IPS DF 4.7 (cell line): ENCODE measurements around the gene TIMM17A.

ENCODE experiments used
- DNase-seq: peaks from one replicate; pipeline ENCODE4 v3.0.0-alpha.2; 2013; ENCODE audit warnings: low spot score; ENCODE audit errors: extremely low read depth

The TIMM17A gene

GRCh38 chr1:201955009-201955728 is at the start of gene TIMM17A:
TIMM17A (plus strand) TSS chr1:201955503; CDS start chr1:201955527, 24 bp downstream.
- peak; percentile 87 for DNase-seq

- no peak for DNase-seq
These were observed 49.0 kb upstream of the TIMM17A start for GRCh38 chr1:201906336-201906735.

- no peak for DNase-seq
These were observed 47.7 kb upstream of the TIMM17A start for GRCh38 chr1:201907621-201908020.

GRCh38 chr1:201911826-201912571 is 43.3 kb upstream of the TIMM17A start:
- no peak for DNase-seq

- DNase-seq: no peak
These were observed 42.5 kb upstream of the TIMM17A start for GRCh38 chr1:201912832-201913231.

- DNase-seq: no peak
These were observed 40.7 kb upstream of the TIMM17A start for GRCh38 chr1:201914456-201915235.

- no peak for DNase-seq
These were observed 38.6 kb upstream of the TIMM17A start for GRCh38 chr1:201916649-201917249.

- no peak for DNase-seq
These were observed 37.8 kb upstream of the TIMM17A start for GRCh38 chr1:201917362-201918033.

- DNase-seq: no peak
These were observed 37.0 kb upstream of the TIMM17A start for GRCh38 chr1:201918343-201918742.

- DNase-seq: no peak
These were observed 33.2 kb upstream of the TIMM17A start for GRCh38 chr1:201921952-201922558.

GRCh38 chr1:201925301-201925567 is 30.1 kb upstream of the TIMM17A start:
- DNase-seq: no peak

GRCh38 chr1:201925981-201926645 is 29.2 kb upstream of the TIMM17A start:
- no peak for DNase-seq

- DNase-seq: no peak
These were observed 27.0 kb upstream of the TIMM17A start for GRCh38 chr1:201928266-201928665.

GRCh38 chr1:201930137-201930536 is 25.2 kb upstream of the TIMM17A start:
- no peak for DNase-seq

- DNase-seq: no peak
These were observed 24.5 kb upstream of the TIMM17A start for GRCh38 chr1:201930803-201931202.

GRCh38 chr1:201933840-201934430 is 21.4 kb upstream of the TIMM17A start:
- no peak for DNase-seq

GRCh38 chr1:201937624-201938213 is 17.6 kb upstream of the TIMM17A start:
- DNase-seq: no peak

GRCh38 chr1:201938440-201939035 is 16.8 kb upstream of the TIMM17A start:
- no peak for DNase-seq

- DNase-seq: no peak
These were observed 16.2 kb upstream of the TIMM17A start for GRCh38 chr1:201939148-201939547.
